ENCODE data around the gene ACVRL1.
"Not testable (repeated sequence)": the region's sequence is repeated elsewhere in the genome, so short reads cannot be mapped to it uniquely, and the experiment has no call there.

ACVRL1 gene

DNA sequence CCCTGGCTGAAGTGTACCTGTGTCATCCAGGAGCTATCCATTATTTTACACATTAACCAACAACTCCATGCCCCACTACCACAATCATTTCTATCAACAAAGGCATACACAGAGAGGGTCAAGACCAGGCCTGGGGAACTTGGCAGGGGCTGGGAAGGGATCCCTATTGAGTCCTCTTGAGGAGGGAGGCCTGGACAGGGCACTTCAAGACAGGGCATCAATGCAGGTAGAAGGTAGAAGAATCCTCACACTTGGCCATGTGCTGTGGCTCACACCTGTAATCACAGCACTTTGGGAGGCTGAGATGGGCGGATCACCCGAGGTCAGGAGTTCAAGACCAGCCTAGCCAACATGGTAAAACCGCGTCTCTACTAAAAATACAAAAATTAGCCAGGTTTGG, 32.8 kb upstream of the ACVRL1 start:
- DNase-seq = no peak

GRCh38 chr12:51879102-51879501, 28.2 kb upstream of the ACVRL1 start:
- no peak for DNase-seq

GRCh38 chr12:51883295-51883694, 24.0 kb upstream of the ACVRL1 start:
- no peak for DNase-seq

GRCh38 chr12:51883998-51884675, 23.2 kb upstream of the ACVRL1 start:
- DNase-seq = no peak

- no peak for DNase-seq
Measured at GRCh38 chr12:51884676-51885229, 22.6 kb upstream of the ACVRL1 start.

- not testable (repeated sequence) for DNase-seq
Measured at GRCh38 chr12:51885294-51886020, 21.8 kb upstream of the ACVRL1 start.

DNA sequence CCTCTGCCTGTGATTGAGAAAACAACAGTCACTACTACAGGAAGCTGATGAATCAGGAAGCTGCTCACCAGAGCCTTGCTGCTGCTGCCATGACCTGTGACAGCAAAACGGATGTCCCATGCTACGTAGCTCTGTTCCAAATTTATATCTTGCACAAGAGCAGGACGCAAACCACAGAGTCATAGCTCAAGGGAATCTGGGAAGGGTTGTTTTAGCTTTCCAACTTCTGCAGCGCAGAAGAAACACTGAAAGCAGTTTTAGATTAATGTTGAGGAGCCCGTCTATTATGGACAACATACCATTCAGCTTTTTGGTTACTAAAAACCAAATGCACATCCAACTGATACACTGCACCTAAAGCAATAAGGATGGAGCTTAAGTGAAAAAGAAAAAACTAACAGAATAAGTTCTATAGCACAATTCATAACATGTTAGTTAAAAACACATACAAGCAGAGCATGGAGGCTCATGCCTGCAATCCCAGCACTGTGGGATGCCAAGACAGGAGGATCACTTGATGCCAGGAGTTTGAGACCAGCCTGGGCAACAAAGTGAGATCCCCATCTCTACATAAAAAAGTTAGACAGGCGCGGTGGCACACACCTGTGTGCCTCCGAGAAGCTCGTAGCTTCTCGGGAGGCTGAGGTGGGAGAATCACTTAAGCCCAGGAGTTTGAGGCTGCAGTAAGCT, 21.1 kb upstream of the ACVRL1 start:
- no peak for DNase-seq

DNA sequence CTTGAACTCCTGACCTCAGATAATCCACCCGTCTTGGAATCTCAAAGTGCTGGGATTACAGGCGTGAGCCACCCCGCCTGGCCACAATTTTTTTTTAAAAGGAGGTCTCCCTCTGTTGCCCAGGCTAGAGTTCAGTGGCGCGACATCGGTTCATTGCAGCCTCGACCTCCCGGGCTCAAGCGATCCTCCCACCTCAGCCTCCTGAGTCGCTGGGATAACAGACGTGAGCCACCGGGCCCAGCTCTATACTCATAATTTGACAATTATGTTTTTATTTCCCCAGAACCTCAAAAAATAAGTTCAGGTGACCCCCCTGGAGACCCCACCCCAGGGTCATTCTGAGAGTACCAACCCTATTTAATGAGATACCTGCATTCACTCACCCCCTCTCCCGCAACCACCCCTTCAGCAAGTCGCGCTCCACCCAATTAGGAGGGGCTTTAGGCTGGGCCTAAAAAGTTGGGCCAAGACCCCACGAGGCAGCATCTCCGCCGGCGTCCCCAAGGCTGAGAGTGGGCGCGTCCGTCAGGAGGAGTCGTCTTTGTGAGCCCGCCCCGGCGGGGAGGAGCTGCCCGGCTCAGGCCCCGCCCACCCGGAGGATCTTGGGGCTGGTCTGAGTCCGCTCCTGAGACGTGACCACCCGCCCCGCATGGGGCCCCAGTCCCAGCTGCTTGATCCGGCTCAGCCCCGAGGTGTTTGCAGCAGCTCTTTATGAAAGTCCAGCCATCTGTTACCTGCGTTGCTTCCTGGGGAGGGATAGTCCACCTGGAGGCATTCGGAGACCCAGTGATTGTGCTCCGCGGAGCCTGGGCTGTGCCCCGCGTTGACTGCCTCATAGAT, 19.6 kb upstream of the ACVRL1 start, which contains the start of gene ANKRD33:
ANKRD33 (plus strand) TSS at position 628 of the 840 bp plus-strand sequence; CDS start at position 712, 84 bp downstream.
- no peak for DNase-seq

GRCh38 chr12:51888316-51889215, 18.7 kb upstream of the ACVRL1 start:
- no peak for DNase-seq

- no peak for DNase-seq
Measured at GRCh38 chr12:51889216-51890132, 17.8 kb upstream of the ACVRL1 start.

DNA sequence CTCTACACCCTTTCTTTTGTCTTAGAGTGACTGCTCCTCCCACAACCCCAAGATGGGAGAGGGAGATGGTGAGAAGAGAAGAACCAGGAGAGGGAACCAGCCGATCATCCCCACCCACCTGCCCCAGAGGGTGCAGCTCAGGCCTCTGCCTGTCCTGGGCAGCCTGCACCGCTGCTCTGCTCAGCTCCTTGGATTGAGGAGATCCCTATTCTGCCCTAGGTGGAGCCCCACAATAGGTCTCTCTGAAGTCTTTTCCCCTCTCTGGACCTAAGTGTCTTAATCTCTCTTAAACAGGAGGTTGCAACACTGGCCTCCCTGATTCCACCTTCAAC, 17.2 kb upstream of the ACVRL1 start:
- no peak for DNase-seq

- no peak for DNase-seq
Measured at GRCh38 chr12:51890511-51891171, 16.7 kb upstream of the ACVRL1 start.

DNA sequence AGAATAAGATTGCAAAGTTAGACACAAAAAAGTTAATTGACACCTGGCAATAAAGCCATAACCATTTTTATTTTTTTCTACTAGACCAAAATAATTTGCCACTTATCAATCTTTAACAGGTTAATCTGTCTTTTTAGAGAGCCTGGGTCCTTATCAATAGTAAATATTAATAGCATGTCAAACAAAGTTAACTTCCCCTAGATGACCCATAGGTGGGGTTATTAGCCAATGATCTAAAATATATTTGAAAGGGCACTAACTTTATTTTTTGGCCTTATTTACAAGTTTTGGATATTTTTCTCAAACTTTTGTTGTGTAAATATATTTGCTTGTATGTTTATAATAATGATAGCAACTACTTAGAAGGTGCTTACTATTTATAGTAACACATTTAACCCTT, 15.5 kb upstream of the ACVRL1 start:
- DNase-seq = no peak

DNA sequence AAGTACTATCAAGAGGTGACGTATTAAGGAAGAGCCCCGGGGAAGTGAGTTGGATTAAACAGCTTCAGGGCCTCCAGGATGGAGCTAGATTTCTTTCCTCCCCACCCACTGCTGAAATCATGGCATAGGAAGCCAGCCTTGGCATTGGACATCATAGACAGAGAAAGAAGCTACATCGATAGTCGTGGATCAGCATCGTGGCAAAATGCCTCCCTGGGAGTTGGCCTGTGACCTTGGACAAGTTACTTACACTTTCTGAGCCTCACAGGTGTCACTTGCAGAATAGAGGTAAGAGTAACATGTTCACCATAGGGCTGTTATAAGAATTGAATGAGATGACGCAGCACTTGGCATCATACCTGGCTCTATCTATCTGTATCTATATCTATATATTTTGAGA, 13.5 kb upstream of the ACVRL1 start:
- DNase-seq = no peak

GRCh38 chr12:51895378-51896135, 11.7 kb upstream of the ACVRL1 start:
- no peak for DNase-seq

DNA sequence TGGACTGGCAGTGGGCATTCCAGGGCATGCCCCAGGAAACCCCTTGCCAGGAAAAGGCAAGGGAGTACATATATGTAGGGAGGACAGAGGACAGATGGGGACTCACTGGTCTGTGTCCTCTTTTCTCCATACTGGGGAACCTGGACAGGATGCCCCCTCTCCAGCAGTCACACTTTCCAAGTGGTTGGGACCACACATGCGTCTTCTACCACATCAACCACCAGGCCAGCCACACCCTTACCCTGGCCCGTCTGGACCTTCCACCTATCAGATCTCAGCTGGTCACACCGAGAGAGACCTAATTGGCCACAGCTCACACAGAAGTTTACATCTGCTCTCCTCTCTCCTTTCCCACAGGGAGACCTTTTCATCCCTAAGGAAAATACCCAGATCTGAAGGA, 11.1 kb upstream of the ACVRL1 start:
- DNase-seq = no peak

DNA sequence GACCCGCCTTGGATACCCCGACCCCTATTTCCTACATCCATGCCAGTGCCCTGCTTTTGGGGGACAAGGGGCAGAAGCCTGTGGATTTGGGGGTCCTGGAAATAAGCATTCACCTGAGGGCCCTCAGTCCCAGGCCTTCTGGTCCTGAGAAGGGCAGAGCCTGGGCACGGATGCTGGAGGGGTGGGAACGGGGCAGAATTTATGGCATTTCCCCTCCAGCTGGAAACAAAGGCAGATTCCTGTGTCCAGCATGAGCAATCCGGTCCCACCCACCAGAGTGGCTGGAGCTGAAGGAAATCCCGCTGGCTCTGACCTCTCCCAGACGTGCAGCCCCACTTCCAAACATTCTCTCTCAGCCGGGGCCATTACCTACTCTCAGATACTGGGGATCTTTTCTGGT, 10.1 kb upstream of the ACVRL1 start:
- no peak for DNase-seq

GRCh38 chr12:51898506-51898905, 8.8 kb upstream of the ACVRL1 start:
- DNase-seq = no peak

DNA sequence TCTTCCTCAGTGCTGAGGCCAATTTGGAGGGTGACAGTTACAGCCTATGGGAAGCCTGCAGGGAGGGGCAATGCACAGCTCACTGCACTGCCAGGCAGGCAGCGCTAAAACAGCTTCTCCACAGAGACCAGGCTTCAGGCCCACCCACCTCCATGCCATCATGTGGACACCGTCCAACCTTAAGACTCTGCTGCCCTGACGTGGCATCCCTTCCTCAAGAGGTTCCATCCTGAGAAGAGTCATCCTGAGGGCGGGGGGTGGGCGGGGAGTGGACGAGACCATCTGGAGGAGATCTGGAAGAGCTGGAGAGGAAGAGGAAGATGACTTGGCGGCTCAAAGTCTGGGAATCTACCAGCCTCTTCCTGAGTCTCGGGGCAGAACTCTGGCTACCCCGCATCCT, 8.4 kb upstream of the ACVRL1 start:
- no peak for DNase-seq

Data from activated CD8-positive, alpha-beta memory T cell treated with anti-CD3 and anti-CD28 coated beads, Interleukin-2, amount 50 U/mL, for 48 hours (primary cell).